SK-N-SH (cell line): ENCODE data around the gene FAM78A. TPM values are rescaled to one million over a fixed set of nuclear protein-coding genes. Genes with fewer than 3 reads are reported as not detected.

Experiments
- CTCF ChIA-PET: fragments of 300-600, 350-600 bp; formaldehyde crosslinking; extraction: SDS; loops from one replicate; lab custom pipeline; 2021; lab: Yijun Ruan, JAX
- POLR2A ChIA-PET: fragments of 350-600 bp; sonication (Branson Sonifier 250); formaldehyde crosslinking; extraction: SDS; loops from one replicate; lab custom pipeline; 2020; ENCODE audit warnings: antibody characterized with exemption, inconsistent platforms; lab: Yijun Ruan, JAX
- DNase-seq: peaks from one replicate; pipeline ENCODE4 v3.0.0; 2012
- H2AFZ ChIP-seq: fragments of 200-600 bp; sonication (generic); 2 replicates; pipeline ENCODE4 v1.8.1; 2016; ENCODE audit warnings: antibody characterized with exemption, mild to moderate bottlenecking, low read depth
- H3F3A ChIP-seq: fragments of 200-600 bp; sonication (generic); replicated peaks from 2 replicates; pipeline ENCODE3; 2016; ENCODE audit warnings: antibody characterized with exemption, mild to moderate bottlenecking; ENCODE audit not compliant: insufficient read depth
- H3K27ac ChIP-seq, 2 experiments: fragments of 200-500 bp in 1 of 2; fragments of 200-600 bp in 1 of 2; sonication (Bioruptor generic) in 1 of 2; sonication (generic), shearing (Covaris generic) in 1 of 2; 2 replicates each; pipeline versions ENCODE4 v1.5.1 to v1.6.1; 2014 to 2016; ENCODE audit warnings: low read depth in 2 of 2, inconsistent platforms in 1 of 2, low read length in 1 of 2, mild to moderate bottlenecking in 1 of 2, mixed read lengths in 1 of 2
- H3K27me3 ChIP-seq: fragments of 200-600 bp; sonication (generic), shearing (Covaris generic); 2 replicates; pipeline ENCODE4 v1.6.1; 2016; ENCODE audit warnings: mixed run types; ENCODE audit not compliant: insufficient read depth
- H3K36me3 ChIP-seq, 2 experiments: fragments of 200-500 bp in 1 of 2; fragments of 200-600 bp in 1 of 2; sonication (Bioruptor generic) in 1 of 2; sonication (generic) in 1 of 2; replicated peaks in 1 of 2; 2 replicates each; pipeline versions ENCODE3 to v1.5.1; 2014 to 2016; ENCODE audit warnings: low read length in 1 of 2, mild to moderate bottlenecking in 1 of 2; ENCODE audit not compliant: insufficient read depth in 2 of 2, control insufficient read depth in 1 of 2
- H3K4me1 ChIP-seq, 2 experiments: fragments of 200-500 bp in 1 of 2; fragments of 200-600 bp in 1 of 2; sonication (Bioruptor generic) in 1 of 2; sonication (generic), shearing (Covaris generic) in 1 of 2; 2 replicates each; pipeline versions ENCODE4 v1.5.1 to v1.6.1; 2014 to 2016; ENCODE audit warnings: low read depth in 1 of 2, low read length in 1 of 2, mixed run types in 1 of 2; ENCODE audit not compliant: insufficient read depth in 2 of 2, control insufficient read depth in 1 of 2
- H3K4me2 ChIP-seq: fragments of 200-600 bp; sonication (generic), shearing (Covaris generic); 2 replicates; pipeline ENCODE4 v1.6.1; 2017; ENCODE audit warnings: mixed run types
- H3K4me3 ChIP-seq, 2 experiments: fragments of 200-500 bp in 1 of 2; fragments of 200-600 bp in 1 of 2; sonication (Bioruptor generic) in 1 of 2; sonication (generic), shearing (Covaris generic) in 1 of 2; 2 replicates each; pipeline versions ENCODE4 v1.5.1 to v1.8.1; 2014 to 2016; ENCODE audit warnings: low read depth in 2 of 2, inconsistent platforms in 1 of 2, low read length in 1 of 2, mild to moderate bottlenecking in 1 of 2, mixed read lengths in 1 of 2, moderate library complexity in 1 of 2
- H3K79me2 ChIP-seq: fragments of 200-600 bp; sonication (generic); 2 replicates; pipeline ENCODE4 v1.8.1; 2017; ENCODE audit warnings: mild to moderate bottlenecking; ENCODE audit not compliant: insufficient read depth
- H3K9ac ChIP-seq: fragments of 200-600 bp; sonication (generic); 2 replicates; pipeline ENCODE4 v1.6.1; 2017; ENCODE audit warnings: mixed run types
- H3K9me2 ChIP-seq: fragments of 200-600 bp; sonication (generic); 2 replicates; pipeline ENCODE4 v1.6.1; 2017; ENCODE audit warnings: mixed run types
- H3K9me3 ChIP-seq: fragments of 200-600 bp; sonication (generic); 2 replicates; pipeline ENCODE4 v1.6.1; 2017; ENCODE audit warnings: mixed run types, mild to moderate bottlenecking, moderate library complexity
- H4K20me1 ChIP-seq: fragments of 200-600 bp; sonication (generic); 2 replicates; pipeline ENCODE4 v1.6.1; 2017; ENCODE audit warnings: mild to moderate bottlenecking, mixed run types; ENCODE audit not compliant: insufficient read depth
- CHD2 ChIP-seq: fragments of 150-350 bp; IDR thresholded peaks from 2 replicates; pipeline ENCODE4 v1.6.1; 2018; ENCODE audit warnings: low read length; ENCODE audit not compliant: partially characterized antibody
- ELF1 ChIP-seq: IDR thresholded peaks from 2 replicates; pipeline ENCODE4 v1.4.0; 2012
- FOSL2 ChIP-seq: IDR thresholded peaks from 2 replicates; pipeline ENCODE4 v1.4.0; 2012; ENCODE audit warnings: low read depth, mild to moderate bottlenecking, moderate library complexity, borderline replicate concordance
- GABPA ChIP-seq: IDR thresholded peaks from 2 replicates; pipeline ENCODE4 v1.4.0; 2012; ENCODE audit warnings: low read depth, mild to moderate bottlenecking
- JUND ChIP-seq: IDR thresholded peaks from 2 replicates; pipeline ENCODE4 v1.4.0; 2012
- MAX ChIP-seq: IDR thresholded peaks from 2 replicates; pipeline ENCODE4 v1.4.0; 2012; ENCODE audit warnings: low read depth
- MEF2A ChIP-seq: IDR thresholded peaks from 2 replicates; pipeline ENCODE4 v1.4.0; 2012; ENCODE audit warnings: low read depth, borderline replicate concordance
- NFIC ChIP-seq: IDR thresholded peaks from 2 replicates; pipeline ENCODE4 v1.4.0; 2012; ENCODE audit warnings: borderline replicate concordance
- POLR2AphosphoS5 ChIP-seq: IDR thresholded peaks from 2 replicates; pipeline ENCODE4 v1.6.1; 2012; ENCODE audit warnings: low read depth, low read length
- RAD21 ChIP-seq: IDR thresholded peaks from 2 replicates; pipeline ENCODE4 v1.6.1; 2012; ENCODE audit warnings: mild to moderate bottlenecking, low read length
- RCOR1 ChIP-seq: fragments of 150-350 bp; IDR thresholded peaks from 2 replicates; pipeline ENCODE4 v1.6.1; 2017; ENCODE audit warnings: antibody characterized with exemption, low read length
- RFX5 ChIP-seq: IDR thresholded peaks from 2 replicates; pipeline ENCODE4 v1.6.1; 2012; ENCODE audit warnings: mild to moderate bottlenecking, improper control_type of control experiment, low read length
- RXRA ChIP-seq: IDR thresholded peaks from 2 replicates; pipeline ENCODE4 v1.4.0; 2012; ENCODE audit warnings: low read depth, mild to moderate bottlenecking, borderline replicate concordance
- SIN3A ChIP-seq: IDR thresholded peaks from 2 replicates; pipeline ENCODE4 v1.6.1; 2012; ENCODE audit warnings: low read depth, mild to moderate bottlenecking, low read length, moderate library complexity, borderline replicate concordance
- TAF1 ChIP-seq: IDR thresholded peaks from 2 replicates; pipeline ENCODE4 v1.6.1; 2012; ENCODE audit warnings: low read depth, mild to moderate bottlenecking, low read length, moderate library complexity, borderline replicate concordance
- TCF12 ChIP-seq: IDR thresholded peaks from 2 replicates; pipeline ENCODE4 v1.4.0; 2012
- USF1 ChIP-seq: IDR thresholded peaks from 2 replicates; pipeline ENCODE4 v1.4.0; 2012; ENCODE audit warnings: low read depth, borderline replicate concordance
- USF2 ChIP-seq: fragments of 150-350 bp; IDR thresholded peaks from 2 replicates; pipeline ENCODE4 v1.6.1; 2017; ENCODE audit warnings: antibody characterized with exemption, low read length, low read depth, borderline replicate concordance
- YY1 ChIP-seq: IDR thresholded peaks from 2 replicates; pipeline ENCODE4 v1.4.0; 2012; ENCODE audit warnings: low read depth, mild to moderate bottlenecking
- ZBTB33 ChIP-seq: IDR thresholded peaks from 2 replicates; pipeline ENCODE4 v1.4.0; 2012; ENCODE audit warnings: low read depth, borderline replicate concordance
- WGBS: methylation state at CpG from one replicate; pipeline ENCODE4 v1.1.6; 2017; ENCODE audit warnings: low lambda C conversion rate; 5-methylcytosine and 5-hydroxymethylcytosine counted together
- polyA plus RNA-seq, 3 experiments: library from polyadenylated mRNA; depleted of rRNA; stranded (reverse); fragments of >200 nt; gene quantifications; 2 replicates each; pipeline ENCODE4 v1.2.3, GENCODE V29; 2012

Gene FAM78A
- polyA plus RNA-seq, 1 of the 3 experiments (the other 2 are of a cell fraction) = 1.0 TPM

GRCh38 chr9:131266266-131267229 lies 9.8 kb downstream of the FAM78A start:
- Histone ChIP-seq H3F3A (no peaks in the 10 kb centered on the region), H3K79me2 (no peaks in the 10 kb centered on the region), H3K4me2 (no peak overlapping the region), H3K4me3 (no peak overlapping the region), H3K4me1 (peaks cover 0 to 6% of the 10 kb centered on the region in 2 experiments; a peak in 1 of 4 replicates), H3K9ac (no peak overlapping the region), H3K36me3 (no peaks in the 10 kb centered on the region), H3K27me3 (no peaks in the 10 kb centered on the region), H2AFZ (no peak overlapping the region), H3K27ac (no peak overlapping the region), H3K9me3 (no peaks in the 10 kb centered on the region), H4K20me1 (no peaks in the 10 kb centered on the region), H3K9me2 (no peaks in the 10 kb centered on the region)
- no peak for DNase-seq
- ChIA-PET CTCF (no interaction called here), POLR2A (no interaction called here)
- WGBS = 85% methylated on average over 21 of the region's 26 CpGs
- TF ChIP-seq TAF1 (no peak), TCF12 (no peak), RFX5 (no peak), CHD2 (no peak), JUND (no peak), ZBTB33 (no peak), USF1 (no peak), NFIC (no peak), GABPA (no peak), RXRA (no peak), YY1 (no peak), MEF2A (no peak), MAX (no peak), RAD21 (no peak), ELF1 (no peak), FOSL2 (no peak), RCOR1 (no peak), USF2 (no peak), POLR2AphosphoS5 (no peak), SIN3A (no peak)
